Dendritic cell treated with granulocyte-macrophage colony-stimulating factor and Interleukin-4, amounts not matched to agents 40 ng/mL and 50 ng/mL, for 4 days (primary cell): ENCODE measurements around the gene LHFPL3.

ENCODE experiments used
- H3K27ac Mint-ChIP-seq: one replicate; pipeline ENCODE4 v1.8.0; 2022; ENCODE audit warnings: mild to moderate bottlenecking, mixed read lengths
- H3K27me3 Mint-ChIP-seq: one replicate; pipeline ENCODE4 v1.8.0; 2022; ENCODE audit warnings: mild to moderate bottlenecking, mixed read lengths
- H3K36me3 Mint-ChIP-seq: one replicate; pipeline ENCODE4 v1.8.0; 2022; ENCODE audit warnings: low read depth, mixed read lengths
- H3K4me1 Mint-ChIP-seq: one replicate; pipeline ENCODE4 v1.8.0; 2022; ENCODE audit warnings: low read depth, mixed read lengths
- H3K4me3 Mint-ChIP-seq: one replicate; pipeline ENCODE4 v1.8.0; 2022; ENCODE audit warnings: mild to moderate bottlenecking, moderate library complexity, mixed read lengths
- H3K9me3 Mint-ChIP-seq: one replicate; pipeline ENCODE4 v1.8.0; 2022; ENCODE audit warnings: mixed read lengths
- intact Hi-C: fragments of 100-400 bp; cut with micrococcal nuclease; formaldehyde crosslinking; loops from one replicate; pipeline ENCODE4 v1.15.0; 2022

LHFPL3 gene

DNA sequence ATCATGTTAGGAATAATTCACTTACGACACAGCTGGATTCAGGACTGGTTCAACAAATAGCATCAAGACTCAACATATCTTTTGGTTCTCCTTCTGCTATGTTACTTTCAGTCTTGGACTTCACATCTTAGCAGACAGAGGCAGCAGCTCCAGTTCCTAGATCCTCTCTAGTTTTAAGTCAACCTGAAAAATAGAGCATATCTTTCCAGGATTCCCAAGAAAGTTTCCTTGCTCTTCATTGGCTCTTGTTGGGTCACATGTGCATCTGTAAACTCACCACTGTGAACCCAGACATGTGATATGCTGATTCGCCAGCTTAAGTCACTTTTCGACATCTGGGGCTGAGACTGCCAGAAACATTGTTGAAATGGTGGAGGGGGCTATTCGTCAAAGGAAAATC lies 475.5 kb downstream of the LHFPL3 start:
- H3K4me1 Mint-ChIP-seq = no peaks in the 10 kb centered on the region
- no peak overlapping the region for H3K4me3 Mint-ChIP-seq
- peaks cover 4% of the 10 kb centered on the region for H3K27me3 Mint-ChIP-seq
- H3K36me3 Mint-ChIP-seq = no peaks in the 10 kb centered on the region
- no peaks in the 10 kb centered on the region for H3K9me3 Mint-ChIP-seq
- no peak overlapping the region for H3K27ac Mint-ChIP-seq
- intact Hi-C loops = no loop called here

DNA sequence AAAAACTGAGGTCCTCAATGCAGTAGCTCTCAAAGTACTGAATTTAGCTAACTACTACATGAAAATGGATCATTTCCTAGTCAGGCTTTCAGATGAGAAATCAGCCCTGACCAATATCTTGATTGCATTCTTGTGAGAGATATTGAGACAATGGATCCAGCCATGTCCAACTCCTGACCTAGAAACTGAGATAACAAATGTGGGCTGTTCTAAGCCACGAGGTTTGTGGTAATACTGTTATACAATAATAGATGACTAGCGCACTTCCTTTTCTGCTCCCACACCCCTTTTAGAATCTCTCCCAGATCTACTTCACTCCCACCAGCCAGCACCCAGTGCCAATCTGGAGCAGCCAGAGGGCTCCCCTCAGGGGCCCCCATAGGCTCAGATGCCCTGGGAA lies 476.3 kb downstream of the LHFPL3 start:
- Mint-ChIP-seq H3K36me3 (no peaks in the 10 kb centered on the region), H3K27ac (no peak overlapping the region), H3K27me3 (peaks cover 3% of the 10 kb centered on the region), H3K9me3 (no peaks in the 10 kb centered on the region), H3K4me3 (no peak overlapping the region), H3K4me1 (no peaks in the 10 kb centered on the region)
- intact Hi-C loops = no loop called here

DNA sequence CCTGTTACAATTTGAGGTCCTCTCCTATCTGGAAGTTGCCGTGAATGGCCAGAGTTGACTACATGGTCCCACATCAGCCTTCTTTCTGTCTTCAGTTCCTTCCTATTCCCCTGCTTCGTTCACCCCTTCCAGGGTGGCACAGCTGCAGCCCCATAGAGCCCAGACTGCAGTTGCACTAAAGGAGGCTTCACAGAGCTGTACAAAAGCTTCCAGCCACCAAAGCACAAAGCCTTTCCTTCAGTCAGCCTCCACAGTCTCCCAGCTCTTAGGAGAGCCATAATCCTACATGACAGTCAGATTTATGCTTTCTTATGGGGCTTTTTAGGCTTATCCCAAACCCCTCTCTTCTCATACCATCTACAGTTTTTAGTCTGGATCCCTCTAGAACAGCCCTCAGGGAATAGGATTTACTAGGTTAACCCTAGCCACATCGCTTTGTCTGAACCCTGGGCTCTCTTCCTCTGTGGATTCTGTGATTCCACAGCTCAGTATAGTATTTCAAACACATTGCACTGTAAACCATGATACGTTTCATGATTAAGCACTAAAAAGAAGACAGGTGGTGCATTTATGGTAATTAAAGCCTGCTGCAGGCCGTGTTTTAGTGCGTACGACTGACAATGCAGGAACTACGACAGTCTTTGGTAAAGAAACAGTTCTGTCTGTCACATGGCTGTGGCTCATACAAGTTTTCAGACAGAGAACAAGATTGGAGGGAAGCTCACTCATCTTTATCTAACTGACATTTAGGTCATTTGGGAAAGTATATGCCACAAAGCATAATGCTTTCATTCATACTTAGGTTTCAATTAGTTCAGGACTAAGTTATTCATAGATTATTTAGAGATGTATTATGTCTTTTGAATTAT lies 477.3 kb downstream of the LHFPL3 start:
- intact Hi-C loops = no loop called here
- no peak overlapping the region for H3K4me3 Mint-ChIP-seq
- H3K9me3 Mint-ChIP-seq = no peaks in the 10 kb centered on the region
- no peak overlapping the region for H3K27ac Mint-ChIP-seq
- H3K27me3 Mint-ChIP-seq = peaks cover 1% of the 10 kb centered on the region
- H3K4me1 Mint-ChIP-seq = no peaks in the 10 kb centered on the region
- no peaks in the 10 kb centered on the region for H3K36me3 Mint-ChIP-seq

DNA sequence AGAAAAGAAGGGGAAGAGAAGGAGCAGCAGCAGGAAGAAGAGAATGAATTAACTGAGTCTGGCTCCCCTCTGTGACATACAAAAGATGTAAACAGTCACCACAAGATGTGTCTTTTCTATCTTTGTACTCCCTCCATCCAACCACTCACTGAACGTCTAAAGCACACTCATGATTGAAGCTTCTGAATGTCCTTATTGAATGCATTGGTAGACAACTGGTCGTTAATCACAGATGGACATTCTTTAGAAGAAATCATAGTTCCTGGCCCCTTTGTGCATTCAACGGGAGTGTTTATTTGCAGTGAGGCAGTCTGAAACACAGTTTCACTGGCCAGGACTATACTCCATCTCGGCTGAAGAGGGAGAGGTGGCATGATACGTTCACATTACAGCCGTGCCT lies 479.3 kb downstream of the LHFPL3 start:
- H3K36me3 Mint-ChIP-seq = no peaks in the 10 kb centered on the region
- no peak overlapping the region for H3K4me3 Mint-ChIP-seq
- H3K27ac Mint-ChIP-seq = no peak overlapping the region
- no peaks in the 10 kb centered on the region for H3K9me3 Mint-ChIP-seq
- H3K4me1 Mint-ChIP-seq = no peaks in the 10 kb centered on the region
- intact Hi-C loops = no loop called here
- peaks cover 3% of the 10 kb centered on the region for H3K27me3 Mint-ChIP-seq

DNA sequence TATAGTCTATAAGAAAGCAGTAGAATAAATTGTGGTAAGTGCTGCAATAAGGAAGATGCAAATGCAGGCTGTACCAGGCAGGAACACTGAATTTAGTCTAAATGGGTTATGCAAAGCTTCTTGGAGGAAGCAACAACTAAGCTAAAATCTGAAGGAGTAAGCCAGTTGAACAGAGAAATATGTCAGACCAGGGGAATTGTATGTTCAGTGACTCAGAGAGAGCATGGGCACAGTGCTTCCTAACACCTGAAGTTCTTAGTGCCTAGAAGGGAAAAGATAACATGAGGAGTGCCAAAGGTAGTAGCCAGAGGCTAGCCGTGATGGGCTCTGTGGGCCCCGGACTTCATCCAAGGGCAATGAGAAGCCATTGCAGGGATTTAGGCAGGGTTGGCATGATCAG lies 481.5 kb downstream of the LHFPL3 start:
- Mint-ChIP-seq H3K27ac (no peak overlapping the region), H3K4me3 (no peak overlapping the region), H3K27me3 (peaks cover 3% of the 10 kb centered on the region), H3K36me3 (no peaks in the 10 kb centered on the region), H3K4me1 (no peaks in the 10 kb centered on the region), H3K9me3 (no peaks in the 10 kb centered on the region)
- intact Hi-C loops = no loop called here

DNA sequence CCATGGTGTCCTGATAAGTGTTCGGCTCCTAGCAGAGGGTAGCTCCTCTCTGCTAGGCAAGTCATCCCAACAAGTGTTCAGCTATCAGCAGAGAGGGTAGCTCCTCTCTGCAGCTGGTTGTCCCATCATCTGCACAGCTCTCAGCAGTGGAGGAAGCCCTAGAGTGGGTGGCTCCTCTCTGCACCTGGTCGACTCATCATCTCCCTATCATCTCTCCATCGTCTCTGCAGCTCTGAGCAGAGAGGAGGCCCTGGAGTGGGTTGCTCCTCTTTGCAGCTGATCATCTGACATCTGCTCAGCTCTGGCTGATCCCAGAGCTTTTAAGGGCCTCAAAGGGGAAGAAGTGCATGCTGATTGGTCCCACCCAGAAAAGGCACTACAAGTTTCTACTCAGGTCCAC lies 485.7 kb downstream of the LHFPL3 start:
- Mint-ChIP-seq H3K27ac (no peak overlapping the region), H3K9me3 (no peaks in the 10 kb centered on the region), H3K36me3 (no peaks in the 10 kb centered on the region), H3K4me3 (no peak overlapping the region), H3K4me1 (no peaks in the 10 kb centered on the region), H3K27me3 (peaks cover 9% of the 10 kb centered on the region)
- intact Hi-C loops = no loop called here

DNA sequence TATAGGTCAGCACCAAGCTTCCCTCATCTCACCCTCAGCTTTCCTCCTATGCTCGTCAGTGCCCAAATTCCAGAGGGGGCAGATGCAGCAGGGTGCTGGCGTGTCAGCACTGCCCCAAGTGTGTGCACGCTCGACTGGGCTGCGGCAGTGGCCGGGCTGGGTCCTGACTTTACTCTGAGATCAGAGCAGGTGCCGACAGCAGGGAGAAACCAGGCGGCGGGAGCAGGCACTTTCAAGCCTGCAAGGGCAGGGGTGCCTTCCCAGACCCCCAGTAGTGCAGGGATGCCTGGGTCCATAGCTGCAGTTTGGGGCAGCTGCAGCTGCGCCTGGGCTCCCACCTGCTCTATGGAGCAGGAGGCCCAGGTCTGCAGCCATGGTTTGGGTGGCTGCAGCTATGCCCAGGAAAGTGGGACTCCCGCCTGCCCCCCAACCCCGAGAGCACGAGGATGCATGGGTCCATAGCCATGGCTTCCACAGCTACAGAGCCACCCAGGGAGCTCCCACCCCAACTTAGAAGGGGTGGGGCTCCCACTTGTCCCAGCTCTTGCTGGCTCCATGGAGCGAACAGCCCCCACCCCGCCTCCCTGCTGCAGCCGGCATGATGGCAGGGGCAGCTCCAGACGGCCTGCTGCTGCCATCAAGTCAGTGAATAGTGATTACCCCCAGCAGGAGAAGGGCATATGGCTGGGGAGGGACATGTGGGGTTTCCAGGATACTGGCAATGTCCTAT lies 486.4 kb downstream of the LHFPL3 start:
- Mint-ChIP-seq H3K27me3 (peaks cover 9% of the 10 kb centered on the region), H3K4me3 (no peak overlapping the region), H3K4me1 (no peaks in the 10 kb centered on the region), H3K27ac (no peak overlapping the region), H3K36me3 (no peaks in the 10 kb centered on the region), H3K9me3 (no peaks in the 10 kb centered on the region)
- intact Hi-C loops = no loop called here

DNA sequence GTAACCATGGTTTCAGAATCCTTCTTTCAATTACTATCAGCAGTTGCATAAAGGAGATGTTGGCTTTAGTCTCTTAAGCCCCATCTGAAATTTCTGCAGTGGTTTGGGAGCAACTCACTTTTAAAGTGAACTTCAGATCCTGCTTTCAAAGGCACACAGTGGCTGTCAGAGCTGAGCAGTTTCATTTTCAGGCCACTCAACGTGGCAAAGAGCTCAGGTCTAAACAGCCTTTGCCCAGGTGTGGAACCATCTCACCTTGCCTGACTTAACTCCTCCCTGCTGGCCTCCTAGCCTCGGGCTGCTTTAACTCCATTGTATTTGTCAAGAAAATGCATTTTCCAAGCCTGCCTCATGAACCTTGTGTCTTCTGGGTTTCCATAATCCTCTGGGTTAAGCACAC lies 488.1 kb downstream of the LHFPL3 start:
- intact Hi-C loops = no loop called here
- Mint-ChIP-seq H3K36me3 (no peaks in the 10 kb centered on the region), H3K4me3 (no peak overlapping the region), H3K4me1 (no peaks in the 10 kb centered on the region), H3K9me3 (no peaks in the 10 kb centered on the region), H3K27me3 (peaks cover 6% of the 10 kb centered on the region), H3K27ac (no peak overlapping the region)

DNA sequence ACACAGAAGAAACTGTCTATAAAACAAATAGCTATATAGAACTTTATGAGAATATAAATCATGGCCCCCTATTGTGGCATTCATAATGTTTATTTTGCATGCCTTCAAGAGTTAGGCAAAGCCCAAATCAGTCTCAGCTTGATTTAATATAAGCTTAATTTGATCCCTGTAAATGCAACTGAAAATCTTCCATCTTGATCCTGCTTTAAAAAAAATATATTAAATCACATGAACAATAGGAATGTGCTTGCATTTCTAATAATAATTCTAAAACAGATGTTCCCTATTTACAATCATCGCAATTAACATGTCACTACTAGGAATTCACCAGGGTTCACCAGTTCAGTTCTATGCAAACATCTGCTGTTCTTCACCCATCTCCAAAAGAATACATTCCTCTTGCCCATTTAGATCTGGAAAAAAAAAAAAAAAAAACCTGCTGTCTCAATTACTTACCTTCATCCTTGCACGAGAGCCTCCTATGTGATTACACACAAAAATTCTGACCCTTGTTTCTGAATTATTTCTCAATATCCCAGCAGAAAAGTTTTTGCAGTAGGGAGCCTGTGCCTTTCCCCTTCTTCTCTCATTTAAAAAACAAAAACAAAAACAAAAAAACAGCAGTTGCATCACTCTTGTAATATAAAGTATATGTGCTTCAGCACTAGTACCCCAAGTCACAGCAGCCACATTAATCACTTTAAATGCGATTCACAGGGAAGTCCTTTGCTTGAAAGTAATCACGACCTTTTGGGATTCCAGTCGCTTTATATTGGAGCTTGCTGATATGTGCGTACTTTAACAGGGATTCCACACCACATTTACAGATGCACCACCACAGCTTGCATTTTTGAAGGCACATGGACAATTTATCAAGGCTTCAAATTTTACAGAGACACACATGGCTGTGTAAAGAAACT lies 490.8 kb downstream of the LHFPL3 start:
- H3K36me3 Mint-ChIP-seq = no peaks in the 10 kb centered on the region
- no peaks in the 10 kb centered on the region for H3K9me3 Mint-ChIP-seq
- H3K4me1 Mint-ChIP-seq = no peaks in the 10 kb centered on the region
- intact Hi-C loops = no loop called here
- peaks cover 6% of the 10 kb centered on the region for H3K27me3 Mint-ChIP-seq
- H3K4me3 Mint-ChIP-seq = no peak overlapping the region
- H3K27ac Mint-ChIP-seq = no peak overlapping the region

DNA sequence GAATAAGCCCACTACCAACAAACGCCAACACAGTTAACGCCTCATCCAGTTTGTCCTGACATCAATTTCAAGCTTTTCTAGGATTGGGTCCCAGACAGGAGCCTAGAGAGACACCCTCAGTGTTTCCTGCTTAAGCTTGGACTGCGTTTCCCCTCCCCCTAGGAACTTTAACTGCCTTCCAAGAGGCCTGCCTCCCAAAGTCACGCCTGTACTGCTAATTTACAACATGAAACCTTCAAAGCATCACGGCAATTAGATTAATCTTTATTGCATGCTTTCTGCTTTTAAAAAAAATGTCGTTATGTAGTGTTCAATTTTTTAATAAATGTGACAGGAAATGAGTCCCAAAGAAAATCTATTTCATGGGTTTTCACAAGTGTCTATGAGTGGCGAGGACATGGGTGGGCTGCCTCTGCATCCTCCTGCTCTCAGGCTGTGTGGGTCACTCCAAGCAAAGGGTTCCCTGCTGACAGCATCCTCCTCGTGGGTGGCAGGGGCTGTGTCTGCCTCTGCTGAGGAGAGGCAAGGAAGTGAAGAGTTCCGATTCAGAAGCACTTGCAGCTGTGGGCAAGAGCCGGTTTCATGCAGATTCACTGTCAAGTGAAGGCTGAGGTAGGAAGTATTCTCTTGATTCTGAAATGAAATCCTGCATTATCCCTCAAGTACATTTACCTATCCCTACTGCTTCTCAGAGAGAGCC lies 492.6 kb downstream of the LHFPL3 start:
- Mint-ChIP-seq H3K36me3 (no peaks in the 10 kb centered on the region), H3K4me1 (no peaks in the 10 kb centered on the region), H3K4me3 (no peak overlapping the region), H3K27ac (no peak overlapping the region), H3K27me3 (peaks cover 4% of the 10 kb centered on the region), H3K9me3 (no peaks in the 10 kb centered on the region)
- intact Hi-C loops = no loop called here

DNA sequence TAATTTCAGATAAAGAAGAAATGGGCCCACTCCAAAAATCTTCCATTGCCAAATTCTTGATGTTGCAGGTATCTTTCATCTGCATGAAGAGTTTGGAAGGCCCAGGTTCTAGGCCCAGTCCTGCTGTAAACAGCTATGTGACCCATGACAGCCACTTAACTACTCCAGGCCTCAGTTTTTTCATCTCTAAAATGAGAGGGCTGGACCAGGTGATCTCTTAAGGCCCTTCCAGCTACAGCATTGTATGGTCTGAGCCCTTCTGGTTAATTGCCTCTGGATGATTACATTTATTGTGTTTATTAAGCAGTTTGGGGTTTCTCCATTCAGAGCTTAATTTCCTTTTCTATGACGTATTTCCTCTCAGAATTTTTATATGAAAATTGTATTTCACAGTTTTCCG lies 494.8 kb downstream of the LHFPL3 start:
- H3K4me1 Mint-ChIP-seq = no peaks in the 10 kb centered on the region
- H3K4me3 Mint-ChIP-seq = no peak overlapping the region
- H3K9me3 Mint-ChIP-seq = no peaks in the 10 kb centered on the region
- intact Hi-C loops = no loop called here
- peaks cover 2% of the 10 kb centered on the region for H3K27me3 Mint-ChIP-seq
- no peak overlapping the region for H3K27ac Mint-ChIP-seq
- no peaks in the 10 kb centered on the region for H3K36me3 Mint-ChIP-seq

DNA sequence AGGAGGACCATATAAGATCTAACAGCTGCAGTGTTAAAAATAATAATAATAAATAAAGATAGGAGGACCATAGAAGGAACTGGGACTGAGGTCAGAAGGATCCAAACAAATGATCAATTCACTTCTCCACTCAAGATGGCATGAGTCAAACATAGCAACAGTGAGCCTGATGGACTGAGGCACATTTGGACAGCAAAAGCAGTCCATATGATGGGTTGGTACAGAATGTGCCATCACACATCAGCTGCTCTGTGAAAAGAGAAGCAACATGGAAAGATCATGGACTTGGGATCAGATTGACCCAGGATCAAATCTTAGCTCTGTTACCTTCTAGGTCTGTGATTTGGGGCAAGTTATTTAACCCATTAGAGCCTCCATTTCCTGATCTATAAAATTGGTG lies 496.7 kb downstream of the LHFPL3 start:
- H3K4me3 Mint-ChIP-seq = no peak overlapping the region
- H3K4me1 Mint-ChIP-seq = no peaks in the 10 kb centered on the region
- no peaks in the 10 kb centered on the region for H3K36me3 Mint-ChIP-seq
- H3K27me3 Mint-ChIP-seq = no peaks in the 10 kb centered on the region
- H3K9me3 Mint-ChIP-seq = no peaks in the 10 kb centered on the region
- H3K27ac Mint-ChIP-seq = no peak overlapping the region
- intact Hi-C loops = no loop called here

DNA sequence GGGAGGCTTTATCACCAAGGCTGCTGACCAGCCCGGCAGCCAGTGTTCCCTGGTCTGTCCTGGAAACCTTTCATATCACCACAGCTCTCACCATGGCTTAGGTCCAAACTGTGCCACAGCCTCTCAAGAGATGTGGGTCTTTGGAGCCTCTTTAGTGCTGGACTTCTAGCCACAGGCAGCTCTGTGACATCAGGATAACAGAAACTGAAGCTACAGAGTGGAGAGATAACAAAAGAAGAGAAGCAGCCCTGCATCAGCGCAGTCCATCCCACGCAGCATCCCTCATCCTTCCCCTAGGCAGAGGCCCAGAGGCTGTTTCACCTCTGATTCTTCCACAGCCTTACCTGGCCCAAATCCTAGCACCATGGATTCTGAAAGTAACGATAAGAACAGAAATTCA lies 497.7 kb downstream of the LHFPL3 start:
- no peak overlapping the region for H3K4me3 Mint-ChIP-seq
- no peaks in the 10 kb centered on the region for H3K9me3 Mint-ChIP-seq
- intact Hi-C loops = no loop called here
- H3K27me3 Mint-ChIP-seq = no peaks in the 10 kb centered on the region
- H3K27ac Mint-ChIP-seq = no peak overlapping the region
- no peaks in the 10 kb centered on the region for H3K4me1 Mint-ChIP-seq
- no peaks in the 10 kb centered on the region for H3K36me3 Mint-ChIP-seq
